ENCODE results near the gene TSC2. TPM values are rescaled to one million over a fixed set of nuclear protein-coding genes. Genes with fewer than 3 reads are reported as not detected.

Gene TSC2
- polyA plus RNA-seq, 1 donor: 85.9 TPM

DNA sequence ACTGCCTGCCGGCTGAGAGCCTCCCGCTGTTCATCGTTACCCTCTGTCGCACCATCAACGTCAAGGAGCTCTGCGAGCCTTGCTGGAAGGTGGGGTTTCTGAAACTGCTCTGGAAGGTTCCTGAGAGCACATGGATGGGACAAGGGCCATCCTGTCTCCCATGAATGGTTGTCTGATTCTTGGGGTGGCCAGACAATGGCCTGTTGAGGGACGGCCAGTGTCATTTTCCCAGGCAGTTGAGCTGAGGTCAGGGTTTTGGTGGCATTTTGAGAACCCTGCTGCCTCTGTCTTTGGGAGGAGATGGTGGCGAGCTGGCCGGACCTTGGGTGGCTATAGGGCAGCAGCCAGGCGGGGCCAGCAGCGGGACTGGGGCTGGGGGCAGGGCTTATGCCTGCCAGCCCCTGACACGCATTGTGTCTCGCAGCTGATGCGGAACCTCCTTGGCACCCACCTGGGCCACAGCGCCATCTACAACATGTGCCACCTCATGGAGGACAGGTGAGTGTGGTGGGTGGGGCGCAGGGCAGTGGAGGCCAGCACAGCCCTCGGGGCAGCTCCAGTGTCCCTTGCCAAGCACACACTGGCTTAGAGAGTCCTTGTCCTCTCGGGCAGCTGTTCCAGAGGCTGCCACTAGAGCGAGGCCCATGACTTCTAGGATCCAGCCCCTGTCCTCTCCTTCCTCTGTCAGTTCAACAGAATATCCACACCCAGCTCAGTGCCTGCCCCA, 9.1 kb downstream of the TSC2 start:
- Histone ChIP-seq H3K9me3 (ENCODE audit: control insufficient read depth, low read depth, low read length) (no peaks in the 10 kb centered on the region), H3K27me3 (ENCODE audit: control insufficient read depth, insufficient read depth, low read length) (no peaks in the 10 kb centered on the region), H3K4me1 (ENCODE audit: control insufficient read depth, insufficient read depth, low read length) (no peaks in the 10 kb centered on the region), H3K27ac (ENCODE audit: low read length) (no peak overlapping the region), H3K4me3 (ENCODE audit: low read length) (no peak overlapping the region), H3K36me3 (ENCODE audit: control insufficient read depth, insufficient read depth, low read length) (peaks cover 80% of the 10 kb centered on the region)
- no peak for DNase-seq
- WGBS (ENCODE audit: insufficient coverage, low lambda C conversion rate): no CpG with 5 or more reads among the region's 19 CpGs

DNA sequence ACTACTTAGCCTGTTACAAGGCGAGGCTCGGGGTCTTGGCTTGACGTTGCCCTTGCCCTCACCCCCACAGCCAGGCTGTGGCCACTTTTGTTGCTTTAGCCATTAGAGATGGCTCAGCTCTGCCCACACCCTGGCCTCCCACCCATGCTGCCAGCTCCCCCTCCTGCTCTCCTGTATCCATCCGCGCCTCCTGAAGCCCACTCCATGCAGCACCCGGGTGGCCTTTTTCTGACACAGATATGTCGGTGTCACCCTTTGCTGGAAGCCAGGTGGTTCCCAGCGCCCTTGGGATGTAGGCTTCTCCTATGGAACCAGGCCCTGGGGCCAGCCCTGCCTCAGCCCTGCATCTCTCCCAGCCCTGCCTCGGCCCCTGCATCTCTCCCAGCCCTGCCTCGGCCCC, 9.7 kb downstream of the TSC2 start:
- no peak overlapping the region for H3K27ac ChIP-seq (ENCODE audit: low read length)
- no peak for DNase-seq
- H3K36me3 ChIP-seq (ENCODE audit: control insufficient read depth, insufficient read depth, low read length): peaks cover 80% of the 10 kb centered on the region
- H3K9me3 ChIP-seq (ENCODE audit: control insufficient read depth, low read depth, low read length): no peaks in the 10 kb centered on the region
- H3K4me3 ChIP-seq (ENCODE audit: low read length): no peak overlapping the region
- no peaks in the 10 kb centered on the region for H3K27me3 ChIP-seq (ENCODE audit: control insufficient read depth, insufficient read depth, low read length)
- H3K4me1 ChIP-seq (ENCODE audit: control insufficient read depth, insufficient read depth, low read length): no peaks in the 10 kb centered on the region
- WGBS (ENCODE audit: insufficient coverage, low lambda C conversion rate): no CpG with 5 or more reads among the region's 10 CpGs

GRCh38 chr16:2058420-2058819, 10.6 kb downstream of the TSC2 start:
- Histone ChIP-seq H3K27me3 (ENCODE audit: control insufficient read depth, insufficient read depth, low read length) (no peaks in the 10 kb centered on the region), H3K27ac (ENCODE audit: low read length) (no peak overlapping the region), H3K4me3 (ENCODE audit: low read length) (no peak overlapping the region), H3K9me3 (ENCODE audit: control insufficient read depth, low read depth, low read length) (no peaks in the 10 kb centered on the region), H3K36me3 (ENCODE audit: control insufficient read depth, insufficient read depth, low read length) (peaks cover 78% of the 10 kb centered on the region), H3K4me1 (ENCODE audit: control insufficient read depth, insufficient read depth, low read length) (no peaks in the 10 kb centered on the region)
- no peak for DNase-seq
- WGBS (ENCODE audit: insufficient coverage, low lambda C conversion rate): no CpG with 5 or more reads among the region's 13 CpGs

DNA sequence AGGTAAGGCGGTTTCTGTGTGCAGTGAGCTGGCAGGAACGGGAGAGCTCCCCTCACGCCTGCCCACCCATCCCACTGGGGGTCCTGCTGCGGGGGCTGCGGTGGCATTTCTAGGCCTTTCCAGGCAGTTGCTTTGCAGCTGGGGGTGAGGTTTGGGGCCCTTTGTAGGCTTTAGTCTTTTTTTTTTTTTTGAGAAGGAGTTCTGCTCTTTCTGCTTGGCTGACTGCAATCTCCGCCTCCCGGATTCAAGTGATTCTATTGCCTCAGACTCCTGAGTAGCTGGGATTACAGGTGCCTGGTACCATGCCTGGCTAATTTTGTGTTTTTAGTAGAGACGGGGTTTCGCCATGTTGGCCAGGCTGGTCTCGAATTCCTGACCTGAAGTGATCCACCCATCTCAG, 11.1 kb downstream of the TSC2 start:
- Histone ChIP-seq H3K27me3 (ENCODE audit: control insufficient read depth, insufficient read depth, low read length) (no peaks in the 10 kb centered on the region), H3K4me3 (ENCODE audit: low read length) (no peak overlapping the region), H3K36me3 (ENCODE audit: control insufficient read depth, insufficient read depth, low read length) (peaks cover 78% of the 10 kb centered on the region), H3K9me3 (ENCODE audit: control insufficient read depth, low read depth, low read length) (no peaks in the 10 kb centered on the region), H3K4me1 (ENCODE audit: control insufficient read depth, insufficient read depth, low read length) (no peaks in the 10 kb centered on the region), H3K27ac (ENCODE audit: low read length) (no peak overlapping the region)
- DNase-seq: no peak
- no CpG with 5 or more reads among the region's 10 CpGs for WGBS (ENCODE audit: insufficient coverage, low lambda C conversion rate)

DNA sequence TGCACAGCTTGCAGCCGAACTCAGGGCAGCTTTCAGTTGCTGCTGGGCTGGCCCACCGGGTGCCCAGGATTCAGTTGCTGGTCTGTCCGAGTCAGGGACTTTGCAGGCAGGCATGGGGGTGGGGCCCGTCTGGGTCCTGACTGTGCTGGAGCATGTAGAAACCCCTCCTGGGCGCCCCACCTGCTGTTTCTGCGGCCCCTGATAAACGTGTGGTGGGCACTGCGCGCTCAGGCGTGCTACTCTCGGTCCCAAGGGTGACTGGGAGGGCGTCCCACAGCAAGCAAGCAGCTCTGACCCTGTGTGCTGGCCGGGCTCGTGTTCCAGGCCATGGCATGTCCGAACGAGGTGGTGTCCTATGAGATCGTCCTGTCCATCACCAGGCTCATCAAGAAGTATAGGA, 12.6 kb downstream of the TSC2 start:
- Histone ChIP-seq H3K27me3 (ENCODE audit: control insufficient read depth, insufficient read depth, low read length) (no peaks in the 10 kb centered on the region), H3K4me1 (ENCODE audit: control insufficient read depth, insufficient read depth, low read length) (no peaks in the 10 kb centered on the region), H3K36me3 (ENCODE audit: control insufficient read depth, insufficient read depth, low read length) (peaks cover 72% of the 10 kb centered on the region), H3K9me3 (ENCODE audit: control insufficient read depth, low read depth, low read length) (no peaks in the 10 kb centered on the region), H3K27ac (ENCODE audit: low read length) (no peak overlapping the region), H3K4me3 (ENCODE audit: low read length) (no peak overlapping the region)
- DNase-seq: no peak
- WGBS (ENCODE audit: insufficient coverage, low lambda C conversion rate): no CpG with 5 or more reads among the region's 17 CpGs

DNA sequence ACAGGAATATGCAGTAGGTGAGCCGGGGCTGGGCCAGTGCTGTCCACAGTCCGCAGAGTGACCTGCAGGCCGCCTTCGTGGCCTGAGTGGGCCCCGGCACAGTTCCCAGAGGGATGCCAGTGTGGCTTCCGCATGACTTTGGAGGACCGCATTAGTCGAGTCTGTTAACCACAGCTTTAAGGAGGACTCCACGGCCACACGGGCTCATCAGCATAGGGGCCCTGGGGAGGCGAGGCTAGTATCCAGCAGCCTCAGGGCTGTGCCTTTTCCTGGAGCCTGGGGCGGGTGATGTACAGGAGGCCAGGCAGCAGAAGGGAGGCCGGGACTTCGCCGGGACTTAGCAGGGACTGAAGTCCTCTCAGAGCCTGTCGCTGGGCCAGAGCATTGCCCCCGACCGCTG, 13.2 kb downstream of the TSC2 start:
- no peaks in the 10 kb centered on the region for H3K4me1 ChIP-seq (ENCODE audit: control insufficient read depth, insufficient read depth, low read length)
- no CpG with 5 or more reads among the region's 18 CpGs for WGBS (ENCODE audit: insufficient coverage, low lambda C conversion rate)
- H3K27ac ChIP-seq (ENCODE audit: low read length): no peak overlapping the region
- no peaks in the 10 kb centered on the region for H3K9me3 ChIP-seq (ENCODE audit: control insufficient read depth, low read depth, low read length)
- H3K27me3 ChIP-seq (ENCODE audit: control insufficient read depth, insufficient read depth, low read length): no peaks in the 10 kb centered on the region
- DNase-seq: no peak
- H3K36me3 ChIP-seq (ENCODE audit: control insufficient read depth, insufficient read depth, low read length): peaks cover 78% of the 10 kb centered on the region
- no peak overlapping the region for H3K4me3 ChIP-seq (ENCODE audit: low read length)

- Histone ChIP-seq H3K9me3 (ENCODE audit: control insufficient read depth, low read depth, low read length) (no peaks in the 10 kb centered on the region), H3K27ac (ENCODE audit: low read length) (no peak overlapping the region), H3K4me1 (ENCODE audit: control insufficient read depth, insufficient read depth, low read length) (no peaks in the 10 kb centered on the region), H3K4me3 (ENCODE audit: low read length) (no peak overlapping the region), H3K36me3 (ENCODE audit: control insufficient read depth, insufficient read depth, low read length) (peaks cover 78% of the 10 kb centered on the region), H3K27me3 (ENCODE audit: control insufficient read depth, insufficient read depth, low read length) (no peaks in the 10 kb centered on the region)
- WGBS (ENCODE audit: insufficient coverage, low lambda C conversion rate): no CpG with 5 or more reads among the region's 13 CpGs
- DNase-seq: no peak
Measured at GRCh38 chr16:2061526-2061925, 13.7 kb downstream of the TSC2 start.

DNA sequence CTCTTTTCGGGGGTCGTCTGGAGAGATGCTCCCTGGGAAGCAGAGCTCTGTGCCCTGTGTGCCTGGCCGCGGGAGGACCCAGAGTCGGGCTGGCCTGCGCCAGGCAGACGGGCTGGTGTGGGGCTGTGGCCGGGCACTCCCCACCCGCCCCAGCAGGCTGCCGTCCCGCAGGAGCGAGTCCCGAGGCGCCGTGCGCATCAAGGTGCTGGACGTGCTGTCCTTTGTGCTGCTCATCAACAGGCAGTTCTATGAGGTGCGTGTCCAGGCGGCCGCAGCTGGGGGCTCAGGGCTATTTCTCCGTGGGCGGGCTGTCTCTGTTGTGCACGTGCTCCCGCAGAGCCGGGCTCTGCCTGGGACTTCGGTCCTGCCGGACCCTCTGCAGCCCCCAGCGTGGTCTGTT, 15.0 kb downstream of the TSC2 start:
- H3K9me3 ChIP-seq (ENCODE audit: control insufficient read depth, low read depth, low read length): no peaks in the 10 kb centered on the region
- no peaks in the 10 kb centered on the region for H3K27me3 ChIP-seq (ENCODE audit: control insufficient read depth, insufficient read depth, low read length)
- H3K27ac ChIP-seq (ENCODE audit: low read length): no peak overlapping the region
- no peak overlapping the region for H3K4me3 ChIP-seq (ENCODE audit: low read length)
- no peaks in the 10 kb centered on the region for H3K4me1 ChIP-seq (ENCODE audit: control insufficient read depth, insufficient read depth, low read length)
- no CpG with 5 or more reads among the region's 28 CpGs for WGBS (ENCODE audit: insufficient coverage, low lambda C conversion rate)
- DNase-seq: no peak
- peaks cover 77% of the 10 kb centered on the region for H3K36me3 ChIP-seq (ENCODE audit: control insufficient read depth, insufficient read depth, low read length)

GRCh38 chr16:2063861-2064260, 16.1 kb downstream of the TSC2 start:
- Histone ChIP-seq H3K9me3 (ENCODE audit: control insufficient read depth, low read depth, low read length) (no peaks in the 10 kb centered on the region), H3K4me1 (ENCODE audit: control insufficient read depth, insufficient read depth, low read length) (no peaks in the 10 kb centered on the region), H3K27me3 (ENCODE audit: control insufficient read depth, insufficient read depth, low read length) (no peaks in the 10 kb centered on the region), H3K36me3 (ENCODE audit: control insufficient read depth, insufficient read depth, low read length) (peaks cover 75% of the 10 kb centered on the region), H3K27ac (ENCODE audit: low read length) (no peak overlapping the region), H3K4me3 (ENCODE audit: low read length) (no peak overlapping the region)
- no CpG with 5 or more reads among the region's 25 CpGs for WGBS (ENCODE audit: insufficient coverage, low lambda C conversion rate)
- DNase-seq: no peak

DNA sequence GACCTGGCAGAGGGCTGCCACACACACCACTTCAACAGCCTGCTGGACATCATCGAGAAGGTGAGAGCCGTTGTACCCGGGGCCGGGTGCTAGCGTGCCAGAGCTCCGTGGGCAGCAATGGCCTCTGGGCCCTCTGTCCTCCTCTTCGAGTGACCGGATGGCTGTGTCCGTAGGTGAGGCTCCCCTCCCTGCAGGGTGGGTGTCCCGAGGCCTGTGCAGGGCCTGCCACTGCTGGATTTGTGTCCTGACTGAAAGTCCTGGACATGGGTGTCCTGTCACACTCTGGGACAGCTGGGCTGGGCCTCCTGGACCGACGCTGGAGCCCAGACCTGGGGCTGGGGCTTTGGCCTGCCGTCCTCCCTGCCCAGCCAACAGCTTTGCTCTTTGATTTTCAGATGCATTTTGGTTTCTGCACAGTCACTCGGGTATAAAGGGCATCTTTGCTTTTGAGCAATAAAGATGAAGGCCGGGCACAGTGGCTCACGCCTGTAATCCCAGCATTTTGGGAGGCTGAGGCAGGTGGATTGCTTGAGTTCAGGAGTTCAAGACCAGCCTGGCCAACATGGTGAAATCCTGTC, 16.7 kb downstream of the TSC2 start:
- no CpG with 5 or more reads among the region's 16 CpGs for WGBS (ENCODE audit: insufficient coverage, low lambda C conversion rate)
- peaks cover 78% of the 10 kb centered on the region for H3K36me3 ChIP-seq (ENCODE audit: control insufficient read depth, insufficient read depth, low read length)
- no peak overlapping the region for H3K4me3 ChIP-seq (ENCODE audit: low read length)
- no peak for DNase-seq
- no peaks in the 10 kb centered on the region for H3K9me3 ChIP-seq (ENCODE audit: control insufficient read depth, low read depth, low read length)
- H3K4me1 ChIP-seq (ENCODE audit: control insufficient read depth, insufficient read depth, low read length): no peaks in the 10 kb centered on the region
- H3K27ac ChIP-seq (ENCODE audit: low read length): no peak overlapping the region
- H3K27me3 ChIP-seq (ENCODE audit: control insufficient read depth, insufficient read depth, low read length): no peaks in the 10 kb centered on the region

DNA sequence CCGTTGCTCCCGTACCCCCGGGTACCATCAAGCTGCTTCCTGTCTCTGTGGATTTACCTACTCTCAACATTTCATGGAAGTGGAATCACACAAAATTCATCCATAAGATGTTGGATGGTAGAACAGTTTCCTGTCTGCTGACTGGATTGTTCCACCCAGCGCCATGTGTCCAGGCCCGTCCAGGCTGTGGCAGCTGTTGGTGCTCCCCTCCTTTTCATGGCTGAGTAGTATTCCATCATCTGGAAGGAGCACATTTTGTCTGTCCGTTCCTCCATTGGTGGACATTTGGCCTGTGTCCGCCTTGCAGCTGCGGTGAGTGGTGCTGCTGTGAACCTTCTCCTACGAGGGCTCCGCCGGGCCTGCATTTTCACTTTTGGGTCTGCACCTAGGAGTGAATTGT, 18.4 kb downstream of the TSC2 start:
- Histone ChIP-seq H3K4me1 (ENCODE audit: control insufficient read depth, insufficient read depth, low read length) (no peaks in the 10 kb centered on the region), H3K9me3 (ENCODE audit: control insufficient read depth, low read depth, low read length) (no peaks in the 10 kb centered on the region), H3K4me3 (ENCODE audit: low read length) (no peak overlapping the region), H3K36me3 (ENCODE audit: control insufficient read depth, insufficient read depth, low read length) (peaks cover 77% of the 10 kb centered on the region), H3K27ac (ENCODE audit: low read length) (no peak overlapping the region), H3K27me3 (ENCODE audit: control insufficient read depth, insufficient read depth, low read length) (no peaks in the 10 kb centered on the region)
- WGBS (ENCODE audit: insufficient coverage, low lambda C conversion rate): no CpG with 5 or more reads among the region's 11 CpGs
- DNase-seq: no peak

All from large intestine (tissue), 3 donors.